Prostate gland (tissue), 2 donors: ENCODE measurements around the gene DHX58.

ENCODE experiments used
- POLR2A ChIP-seq: fragments of 450-650 bp; IDR thresholded peaks from one replicate; pipeline ENCODE4 v1.6.1; 2016; ENCODE audit warnings: antibody characterized with exemption, mild to moderate bottlenecking
- POLR2AphosphoS5 ChIP-seq: sonication (generic); formaldehyde crosslinking; IDR thresholded peaks from one replicate; pipeline ENCODE4 v1.6.1; 2017; ENCODE audit warnings: antibody characterized with exemption
- TF ChIP-seq, protein P1 (sequence below), 4 experiments: fragments of 200-600 bp in 2 of 4; fragments of 450-650 bp in 2 of 4; sonication (generic) in 2 of 4; IDR thresholded peaks; 1 replicate in 3 of 4; 2 replicates in 1 of 4; pipeline ENCODE4 v1.5.1; 2016 to 2019; ENCODE audit warnings: antibody characterized with exemption in 4 of 4, mild to moderate bottlenecking in 2 of 4, moderate library complexity in 2 of 4

DNA sequence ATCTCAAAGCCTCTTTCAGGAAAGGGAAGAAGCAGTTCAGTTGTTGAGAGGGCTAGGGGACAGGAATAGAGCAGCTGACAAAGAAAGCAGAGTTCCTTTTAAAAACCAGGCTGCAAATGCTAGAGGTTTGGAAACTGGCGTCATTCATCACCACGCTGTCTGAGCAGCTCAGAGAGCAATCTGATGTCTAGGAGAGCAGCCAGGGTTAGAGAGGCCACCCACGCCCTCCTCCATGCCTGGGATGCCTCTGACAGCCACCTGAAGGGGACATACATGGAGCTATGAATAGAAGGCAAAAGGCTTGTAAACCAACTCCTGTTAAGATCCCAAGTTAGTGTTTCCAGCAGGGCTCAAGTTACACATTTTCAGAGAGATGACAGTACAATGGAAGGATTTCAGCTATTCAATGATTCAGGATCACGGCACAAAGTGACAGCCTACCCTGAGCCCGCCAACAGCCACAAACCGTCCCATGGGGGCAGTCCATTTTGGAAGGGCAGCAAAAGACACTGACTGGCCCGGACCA lies 29.9 kb upstream of the DHX58 start:
- TF ChIP-seq, protein P1, sequence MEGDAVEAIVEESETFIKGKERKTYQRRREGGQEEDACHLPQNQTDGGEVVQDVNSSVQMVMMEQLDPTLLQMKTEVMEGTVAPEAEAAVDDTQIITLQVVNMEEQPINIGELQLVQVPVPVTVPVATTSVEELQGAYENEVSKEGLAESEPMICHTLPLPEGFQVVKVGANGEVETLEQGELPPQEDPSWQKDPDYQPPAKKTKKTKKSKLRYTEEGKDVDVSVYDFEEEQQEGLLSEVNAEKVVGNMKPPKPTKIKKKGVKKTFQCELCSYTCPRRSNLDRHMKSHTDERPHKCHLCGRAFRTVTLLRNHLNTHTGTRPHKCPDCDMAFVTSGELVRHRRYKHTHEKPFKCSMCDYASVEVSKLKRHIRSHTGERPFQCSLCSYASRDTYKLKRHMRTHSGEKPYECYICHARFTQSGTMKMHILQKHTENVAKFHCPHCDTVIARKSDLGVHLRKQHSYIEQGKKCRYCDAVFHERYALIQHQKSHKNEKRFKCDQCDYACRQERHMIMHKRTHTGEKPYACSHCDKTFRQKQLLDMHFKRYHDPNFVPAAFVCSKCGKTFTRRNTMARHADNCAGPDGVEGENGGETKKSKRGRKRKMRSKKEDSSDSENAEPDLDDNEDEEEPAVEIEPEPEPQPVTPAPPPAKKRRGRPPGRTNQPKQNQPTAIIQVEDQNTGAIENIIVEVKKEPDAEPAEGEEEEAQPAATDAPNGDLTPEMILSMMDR (IDR thresholded peaks at IDR 0.05) = no peak
- TF ChIP-seq POLR2A (no peak), POLR2AphosphoS5 (no peak)
